NCI-H69 (cell line): ENCODE data around the gene TGFBR3L.

ENCODE experiments used
- DNase-seq: peaks from one replicate; lab custom pipeline; 2025; lab: John Stamatoyannopoulos, UW

TGFBR3L gene

GRCh38 chr19:7904074-7905020, 10.3 kb upstream of the TGFBR3L start:
- peak; percentile 82 for DNase-seq

DNA sequence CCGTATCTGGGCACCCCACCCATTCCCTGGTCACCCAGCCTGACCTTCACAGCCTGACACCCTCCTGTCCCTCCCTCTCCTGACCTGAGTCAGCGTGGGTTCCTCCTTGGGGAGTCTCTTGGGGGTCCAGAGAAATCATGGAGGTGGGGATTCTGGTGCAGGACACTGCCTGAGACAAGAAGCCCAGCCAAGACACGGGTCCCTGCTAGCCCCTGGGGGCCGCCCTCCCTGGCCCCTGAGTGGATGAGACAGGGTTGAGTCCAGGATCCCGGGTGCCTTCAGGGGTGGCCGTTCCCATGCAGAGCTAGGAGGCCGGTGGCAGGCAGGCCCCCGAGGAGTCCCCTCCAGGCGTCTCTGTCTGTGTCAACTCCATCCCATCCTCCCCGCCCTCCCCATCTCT, 9.4 kb upstream of the TGFBR3L start:
- no peak for DNase-seq

DNA sequence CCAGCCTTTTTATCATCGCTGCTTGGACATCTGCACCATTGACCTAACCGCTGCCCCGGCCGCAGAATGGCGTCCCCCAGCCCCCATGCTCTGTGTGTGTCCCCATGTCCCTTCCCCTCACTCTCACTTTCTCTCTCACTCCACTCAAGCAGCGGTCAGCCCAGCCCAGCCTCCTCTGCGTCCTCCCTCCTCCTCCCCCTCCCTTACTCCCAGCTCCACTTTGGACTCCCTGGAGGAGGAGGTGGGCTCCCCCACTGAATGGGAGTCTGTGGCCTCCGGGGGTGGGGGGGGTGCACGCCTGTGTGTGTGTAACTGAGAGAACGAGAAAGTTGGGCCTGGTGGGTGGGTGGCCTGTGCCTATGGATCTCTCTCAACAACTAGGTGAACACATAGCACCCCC, 8.8 kb upstream of the TGFBR3L start:
- no peak for DNase-seq

- no peak for DNase-seq
Observed at GRCh38 chr19:7907122-7907521, 7.5 kb upstream of the TGFBR3L start.

DNA sequence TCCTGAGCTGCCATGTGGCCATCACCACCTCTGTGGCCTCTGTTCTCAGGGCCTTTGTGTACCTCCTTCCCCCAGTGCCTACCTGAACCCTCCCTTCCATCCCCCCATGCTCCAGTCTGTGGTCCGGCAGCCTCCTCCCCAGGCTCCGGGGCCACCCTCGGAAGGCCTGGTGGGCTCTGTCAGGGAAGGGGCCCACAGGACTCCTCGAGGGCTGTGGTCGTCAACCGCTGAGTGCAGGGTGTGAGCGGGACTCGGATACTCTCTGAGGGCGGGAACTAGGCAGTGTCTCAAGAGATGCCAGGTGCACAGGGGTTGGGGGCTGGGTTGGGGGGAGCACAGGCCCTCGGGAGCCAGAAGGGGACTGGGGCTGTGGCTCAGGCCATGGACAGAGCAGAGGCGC, 7.1 kb upstream of the TGFBR3L start:
- no peak for DNase-seq

DNA sequence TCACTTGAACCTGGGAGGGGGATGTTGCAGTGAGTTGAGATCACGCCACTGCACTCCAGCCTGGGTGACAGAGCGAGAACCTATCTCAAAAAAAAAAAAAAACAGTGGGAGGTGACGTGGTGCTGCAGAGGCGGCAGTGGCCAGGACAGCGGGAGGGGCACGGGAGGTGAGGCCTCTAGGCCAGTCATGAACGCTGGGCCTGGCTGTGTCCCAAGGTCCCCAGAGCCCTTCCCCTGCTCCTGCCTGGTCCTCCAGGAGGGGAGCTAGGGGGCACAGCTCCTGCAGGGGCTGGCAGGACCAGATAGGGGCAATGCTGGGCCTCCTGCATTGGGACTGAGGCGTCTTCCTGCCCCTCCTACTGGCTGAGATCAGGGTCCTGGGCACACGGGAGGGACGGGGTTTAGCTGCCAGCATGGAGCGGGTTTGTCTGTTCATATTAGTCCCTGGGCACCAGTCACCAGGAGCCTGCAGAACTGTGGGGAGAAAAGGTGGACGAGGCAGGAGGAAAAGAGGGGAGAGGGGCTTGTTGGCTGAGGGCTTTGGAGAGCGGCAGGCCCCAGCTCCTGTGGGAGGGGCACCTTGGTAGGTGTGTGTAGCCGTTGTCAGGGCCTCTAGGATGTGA, 6.4 kb upstream of the TGFBR3L start:
- DNase-seq, result no peak

DNA sequence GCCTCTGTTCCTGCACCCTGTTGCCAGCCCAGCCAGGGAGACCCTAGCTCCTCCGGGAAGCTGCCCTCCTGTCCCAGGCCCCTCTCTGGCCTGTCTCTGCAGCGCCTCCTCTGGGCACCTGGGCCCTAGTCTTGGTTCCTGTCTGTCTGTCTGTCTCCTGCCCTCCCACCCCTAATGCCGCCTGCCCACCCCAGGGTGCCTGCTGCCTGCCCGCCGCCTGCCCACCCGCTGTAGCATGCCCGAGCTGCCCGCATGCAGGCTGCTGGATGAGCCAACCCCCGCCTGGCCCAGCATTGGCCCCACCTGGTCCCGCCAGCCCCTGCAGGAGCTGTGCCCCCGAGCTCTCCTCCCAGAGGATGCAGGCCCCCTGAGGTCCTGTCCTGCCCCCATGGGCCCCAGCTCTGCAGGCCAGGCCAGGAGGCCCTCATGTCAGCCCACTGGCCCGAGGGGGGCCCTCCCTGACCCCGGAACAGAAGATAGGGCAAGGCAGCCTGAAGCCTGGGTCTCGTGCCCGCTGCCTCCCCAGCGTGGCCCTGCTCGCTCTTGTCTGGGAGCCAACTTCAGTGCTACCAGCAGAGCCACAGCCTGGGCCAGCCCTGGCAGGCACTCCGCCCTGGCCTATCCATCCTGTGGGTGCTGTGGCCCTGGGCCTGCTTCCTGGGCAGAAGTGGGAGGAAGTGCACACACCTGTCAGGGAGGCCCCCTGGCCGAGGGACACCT, 5.7 kb upstream of the TGFBR3L start:
- DNase-seq, result no peak

GRCh38 chr19:7909471-7910067, 5.1 kb upstream of the TGFBR3L start:
- DNase-seq, result no peak

- no peak for DNase-seq
Observed at GRCh38 chr19:7910321-7911161, 4.1 kb upstream of the TGFBR3L start.

DNA sequence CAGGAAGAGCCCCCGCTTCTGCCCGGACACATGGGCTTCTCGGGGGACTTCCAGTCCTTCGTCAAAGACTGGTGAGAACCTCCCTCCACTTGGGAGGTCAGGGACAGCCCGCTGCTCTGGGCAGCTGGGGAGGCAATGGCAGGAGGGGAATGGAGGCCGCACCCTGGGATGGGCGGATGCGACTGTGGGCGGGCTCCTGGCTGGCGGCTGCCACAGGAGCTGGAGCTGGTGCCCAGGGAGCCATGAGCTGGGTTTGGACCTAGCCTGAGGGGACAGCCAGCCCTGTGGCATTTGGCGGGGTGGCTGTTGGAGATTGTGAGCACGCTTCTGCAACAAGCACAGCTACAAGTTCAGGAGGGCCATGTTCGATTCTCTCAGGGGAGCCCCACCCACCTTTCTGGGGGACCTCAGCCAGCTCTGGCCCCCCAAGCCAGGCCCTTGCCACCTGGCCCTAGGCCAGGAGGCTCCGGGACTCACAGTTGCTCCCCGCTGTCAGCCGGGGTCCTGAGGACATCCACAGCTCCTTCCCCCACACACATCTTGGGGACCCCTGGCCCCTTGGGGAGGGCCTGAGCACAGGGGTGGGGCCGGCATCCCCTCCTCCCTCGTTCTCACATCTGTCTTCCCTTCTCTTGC, 3.0 kb upstream of the TGFBR3L start:
- DNase-seq, result no peak

DNA sequence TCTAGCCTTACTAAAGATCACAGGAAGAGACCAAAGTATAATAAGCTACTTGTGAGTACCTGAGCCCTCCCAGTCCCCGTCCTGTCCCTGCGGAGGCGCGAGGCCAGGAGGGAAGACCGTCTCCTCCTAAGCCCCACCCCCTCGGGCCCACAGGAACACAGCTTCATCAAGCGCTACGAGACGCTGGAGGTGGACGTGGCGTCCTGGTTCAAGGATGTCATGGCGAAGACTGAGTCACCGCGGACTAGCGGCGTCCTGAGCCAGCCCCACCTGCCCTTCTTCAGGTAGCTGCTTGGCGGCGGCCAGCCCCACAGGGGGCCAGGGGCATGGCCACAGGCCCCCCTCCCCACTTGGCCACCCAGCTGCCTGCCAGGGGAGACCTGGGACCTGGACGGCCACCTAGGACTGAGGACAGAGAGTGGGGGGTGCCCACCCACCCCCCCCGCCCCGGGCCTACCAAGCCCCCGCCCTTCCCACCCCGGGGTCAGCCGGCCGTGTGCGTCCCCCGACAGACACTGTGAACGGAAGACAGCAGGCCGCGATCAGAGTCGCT, 2.4 kb upstream of the TGFBR3L start:
- DNase-seq, result no peak

- no peak for DNase-seq
Observed at GRCh38 chr19:7912697-7913564, 1.7 kb upstream of the TGFBR3L start.

DNA sequence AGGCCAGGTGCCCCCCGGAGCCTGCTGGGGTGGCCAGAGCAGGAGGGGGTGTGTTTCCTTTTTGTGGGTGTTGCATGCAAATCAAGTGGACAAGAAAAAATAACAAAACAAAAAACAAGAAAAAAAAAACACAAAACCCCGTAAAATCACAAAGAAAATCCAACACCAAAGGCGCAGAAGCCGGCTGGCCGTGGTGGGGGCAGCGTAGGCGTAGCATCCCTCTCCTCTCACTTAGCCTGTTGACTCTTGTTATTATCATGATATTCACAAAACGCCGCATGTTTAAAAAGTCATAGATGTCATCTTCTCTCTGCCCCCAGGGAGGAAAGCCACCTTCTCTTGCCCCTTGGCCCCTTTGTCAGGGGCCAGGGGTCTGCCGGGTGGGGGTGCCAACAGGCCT, 978 bp upstream of the TGFBR3L start:
- no peak for DNase-seq

- DNase-seq, result no peak
Observed at GRCh38 chr19:7914099-7914498, 531 bp upstream of the TGFBR3L start.

DNA sequence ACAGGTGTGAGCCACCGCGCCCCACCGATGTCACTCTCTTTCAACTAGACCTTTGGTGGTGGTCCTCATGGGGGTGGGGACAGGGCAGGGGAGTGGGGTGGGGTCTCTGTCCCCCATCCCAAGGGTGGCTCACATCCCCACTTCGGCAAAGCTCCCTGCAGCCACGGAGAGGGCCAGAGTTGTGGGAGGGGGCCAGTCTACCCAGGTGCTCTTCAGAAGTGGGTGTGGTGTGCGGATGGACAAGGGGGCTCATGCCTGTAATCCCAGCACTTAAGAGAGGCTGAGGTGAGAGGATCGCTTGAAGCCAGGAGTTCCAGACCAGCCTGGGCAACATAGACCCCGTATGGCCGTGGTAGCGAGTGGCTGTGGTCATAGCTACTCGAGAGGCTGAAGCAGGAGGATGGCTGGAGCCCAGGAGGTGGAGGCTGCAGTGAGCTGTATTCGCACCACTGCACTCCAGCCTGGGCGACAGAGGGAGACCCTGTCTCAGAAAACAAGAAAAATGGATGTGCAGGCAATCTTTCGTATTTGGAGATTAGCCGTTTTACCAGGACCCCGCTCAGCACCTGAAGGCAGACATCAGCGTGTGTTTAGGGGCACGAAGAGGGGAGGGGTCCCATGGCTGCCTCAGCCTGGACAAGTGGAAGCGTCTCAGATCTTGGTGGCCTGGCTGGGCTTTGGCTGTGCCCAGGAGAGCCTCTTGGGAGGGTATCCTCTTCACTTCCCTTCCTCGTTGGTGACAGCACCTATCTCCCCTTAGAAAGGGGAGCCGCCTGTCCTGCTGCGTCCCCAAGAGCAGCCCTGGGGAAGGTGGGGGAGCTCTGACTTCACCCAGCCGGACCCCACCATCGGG, 846 bp downstream of the TGFBR3L start:
- no peak for DNase-seq

DNA sequence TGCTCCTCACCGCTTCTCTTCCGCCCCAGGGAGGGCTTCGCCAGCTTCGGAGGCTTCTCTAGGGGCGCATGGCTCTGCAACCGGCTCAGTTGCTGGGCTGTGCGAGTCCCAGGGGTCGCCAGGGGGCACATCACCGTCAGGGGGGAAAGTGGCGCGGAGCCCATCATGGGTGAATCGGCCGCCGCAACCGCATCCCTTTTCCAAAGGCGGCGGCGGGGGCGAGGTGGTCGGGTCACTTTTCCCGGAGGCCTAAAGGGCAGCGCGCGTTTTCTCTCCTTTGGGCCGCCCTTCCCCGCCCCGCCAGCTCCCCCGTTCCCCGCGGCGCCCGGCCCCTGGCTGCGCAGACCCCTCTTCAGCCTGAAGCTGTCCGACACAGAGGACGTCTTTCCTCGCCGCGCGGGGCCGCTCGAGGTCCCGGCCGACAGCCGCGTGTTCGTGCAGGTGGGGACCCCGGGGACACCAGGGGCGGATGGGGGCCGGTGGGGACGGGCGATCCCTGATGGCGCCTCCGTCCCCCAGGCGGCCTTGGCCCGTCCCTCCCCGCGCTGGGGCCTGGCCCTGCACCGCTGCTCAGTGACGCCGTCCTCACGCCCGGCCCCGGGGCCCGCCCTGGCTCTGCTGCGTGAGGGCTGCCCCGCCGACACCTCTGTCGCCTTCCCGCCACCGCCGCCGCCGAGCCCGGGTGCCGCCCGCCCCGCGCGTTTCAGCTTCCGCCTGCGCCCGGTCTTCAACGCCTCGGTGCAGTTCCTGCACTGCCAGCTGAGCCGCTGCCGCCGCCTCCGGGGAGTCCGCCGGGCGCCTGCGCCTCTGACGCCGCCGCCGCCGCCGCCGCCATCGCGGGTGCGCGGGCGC, 1.7 kb downstream of the TGFBR3L start:
- peak; percentile 75 for DNase-seq

GRCh38 chr19:7916955-7917266, 2.3 kb downstream of the TGFBR3L start:
- no peak for DNase-seq
